ENCODE measurements around the gene CASP7. TPM values are rescaled to one million over a fixed set of nuclear protein-coding genes. Genes with fewer than 3 reads are reported as not detected.

The CASP7 gene
- total and polyA plus RNA-seq, 2 of the 8 experiments (the other 6 are each of a cell fraction or from before 2014, with no cell fraction given): 2.3 to 4.1 TPM

DNA sequence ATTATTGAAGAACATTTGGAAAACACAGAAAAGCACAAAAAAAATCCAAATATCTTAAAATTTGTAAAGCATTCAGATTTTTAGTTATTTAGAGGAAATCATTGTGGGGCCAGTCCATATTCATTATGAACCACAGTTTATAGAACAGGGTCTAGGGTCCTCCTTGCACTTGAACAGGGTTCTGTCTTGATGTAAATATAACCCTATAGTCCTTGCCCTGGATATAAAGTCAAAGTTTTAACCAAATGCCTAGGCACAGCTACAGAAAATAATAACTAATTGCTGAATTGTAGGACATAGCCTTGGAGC is 25.6 kb downstream of the CASP7 start:
- Histone ChIP-seq H4K20me1 (replicated peaks in 1 of 2; ENCODE audit: control insufficient read depth in 1 of 2, insufficient read depth in 2 of 2, low read length in 2 of 2) (no peaks in the 10 kb centered on the region), H4K5ac (ENCODE audit: insufficient read length, low read depth, low read length) (no peak overlapping the region), H3K4me2 (ENCODE audit: insufficient read depth in 1 of 2, low read depth in 2 of 2, low read length in 2 of 2) (no peak overlapping the region), H4K91ac (replicated peaks; ENCODE audit: insufficient read length, low read length) (no peak overlapping the region), H2BK12ac (ENCODE audit: low read depth, low read length) (no peak overlapping the region), H3K14ac (ENCODE audit: insufficient read length) (no peak overlapping the region), H3K4ac (replicated peaks; ENCODE audit: insufficient read length, low read depth, low read length) (no peak overlapping the region), H3K27ac (ENCODE audit: low read depth, low read length) (no peak overlapping the region), H3K4me1 (replicated peaks in 1 of 4; ENCODE audit: control insufficient read depth in 3 of 4, insufficient read depth in 4 of 4, low read length in 3 of 4) (peaks cover 0 to 8% (median 5%) of the 10 kb centered on the region in 4 experiments; a peak in 4 of 7 replicates), H3K56ac (replicated peaks; ENCODE audit: insufficient read length, low read depth, low read length) (no peak overlapping the region), H3K23me2 (ENCODE audit: low read depth, low read length) (no peaks in the 10 kb centered on the region), H3K9ac (replicated peaks in 1 of 4; ENCODE audit: extremely low read depth in 1 of 4, low read depth in 3 of 4, low read length in 3 of 4) (no peak overlapping the region), H2AK5ac (ENCODE audit: low read depth, low read length) (no peak overlapping the region), H3K9me3 (ENCODE audit: insufficient read depth in 2 of 2, low read depth in 1 of 2, low read length in 1 of 2) (no peaks in the 10 kb centered on the region), H3K27me3 (replicated peaks in 1 of 4; ENCODE audit: control insufficient read depth in 3 of 4, extremely low read depth in 1 of 4, insufficient read depth in 3 of 4, low read length in 3 of 4) (no peaks in the 10 kb centered on the region), H4K8ac (ENCODE audit: extremely low read depth, insufficient read depth, low read length) (no peak overlapping the region), H2BK15ac (ENCODE audit: low read length) (no peak overlapping the region), H2BK120ac (replicated peaks; ENCODE audit: low read depth, low read length) (no peak overlapping the region), H3K79me1 (ENCODE audit: low read depth, low read length) (no peaks in the 10 kb centered on the region), H2BK5ac (ENCODE audit: low read depth, low read length) (no peak overlapping the region), H3K4me3 (ENCODE audit: extremely low read depth in 1 of 4, insufficient read depth in 2 of 4, low read depth in 3 of 4, low read length in 4 of 4) (no peak overlapping the region), H3K18ac (ENCODE audit: extremely low read depth, low read length) (no peak overlapping the region), H3K23ac (ENCODE audit: insufficient read length) (no peak overlapping the region), H3K79me2 (ENCODE audit: control insufficient read depth in 1 of 2, insufficient read depth in 2 of 2, low read length in 2 of 2) (no peaks in the 10 kb centered on the region), H3K36me3 (ENCODE audit: control insufficient read depth in 2 of 4, insufficient read depth in 4 of 4, low read length in 3 of 4) (no peaks in the 10 kb centered on the region), H2AFZ (ENCODE audit: low read length) (no peak overlapping the region), H2BK20ac (ENCODE audit: low read length) (no peak overlapping the region)
- DNase-seq (ENCODE audit: low read depth in 1 of 2, low spot score in 2 of 2) (no peak), FAIRE-seq (no peak)
- ChIA-PET POLR2A (ENCODE audit: partially characterized antibody) (interaction anchor here (0.5 kb wide), 1 partner anchor 147 kb away, joined by 3 read pairs; no protein-coding TSS in a partner anchor), CTCF (ENCODE audit: partially characterized antibody) (interaction anchor here (0.6 to 4.4 kb wide), 27 partner anchors 9 to 597 kb away, joined by 3 to 29 read pairs (median 3); partner anchors contain the start of gene CASP7)
- no peak for TF ChIP-seq CTBP2 (IDR thresholded peaks at IDR 0.05; ENCODE audit: borderline replicate concordance, insufficient read depth, insufficient read length, low read length)
- TF ChIP-seq SRF (IDR thresholded peaks at IDR 0.05; ENCODE audit: low read depth, low read length): no peak
- TF ChIP-seq BACH1 (IDR thresholded peaks at IDR 0.05; ENCODE audit: low read length): no peak
- no peak for TF ChIP-seq BCL11A (IDR thresholded peaks at IDR 0.05; ENCODE audit: low read depth in 2 of 2, low read length in 2 of 2)
- TF ChIP-seq, protein P1, sequence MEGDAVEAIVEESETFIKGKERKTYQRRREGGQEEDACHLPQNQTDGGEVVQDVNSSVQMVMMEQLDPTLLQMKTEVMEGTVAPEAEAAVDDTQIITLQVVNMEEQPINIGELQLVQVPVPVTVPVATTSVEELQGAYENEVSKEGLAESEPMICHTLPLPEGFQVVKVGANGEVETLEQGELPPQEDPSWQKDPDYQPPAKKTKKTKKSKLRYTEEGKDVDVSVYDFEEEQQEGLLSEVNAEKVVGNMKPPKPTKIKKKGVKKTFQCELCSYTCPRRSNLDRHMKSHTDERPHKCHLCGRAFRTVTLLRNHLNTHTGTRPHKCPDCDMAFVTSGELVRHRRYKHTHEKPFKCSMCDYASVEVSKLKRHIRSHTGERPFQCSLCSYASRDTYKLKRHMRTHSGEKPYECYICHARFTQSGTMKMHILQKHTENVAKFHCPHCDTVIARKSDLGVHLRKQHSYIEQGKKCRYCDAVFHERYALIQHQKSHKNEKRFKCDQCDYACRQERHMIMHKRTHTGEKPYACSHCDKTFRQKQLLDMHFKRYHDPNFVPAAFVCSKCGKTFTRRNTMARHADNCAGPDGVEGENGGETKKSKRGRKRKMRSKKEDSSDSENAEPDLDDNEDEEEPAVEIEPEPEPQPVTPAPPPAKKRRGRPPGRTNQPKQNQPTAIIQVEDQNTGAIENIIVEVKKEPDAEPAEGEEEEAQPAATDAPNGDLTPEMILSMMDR (IDR thresholded peaks at IDR 0.05; ENCODE audit: control extremely low read depth in 1 of 3, insufficient read depth in 1 of 3, low read depth in 1 of 3, low read length in 3 of 3): no peak
- TF ChIP-seq, protein P2, sequence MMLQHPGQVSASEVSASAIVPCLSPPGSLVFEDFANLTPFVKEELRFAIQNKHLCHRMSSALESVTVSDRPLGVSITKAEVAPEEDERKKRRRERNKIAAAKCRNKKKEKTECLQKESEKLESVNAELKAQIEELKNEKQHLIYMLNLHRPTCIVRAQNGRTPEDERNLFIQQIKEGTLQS (IDR thresholded peaks at IDR 0.05; ENCODE audit: insufficient read depth, low read depth, low read length): no peak
- no peak for TF ChIP-seq ZNF274 (IDR thresholded peaks at IDR 0.05; ENCODE audit: borderline replicate concordance, extremely low read depth, low read length)
- TF ChIP-seq RXRA (IDR thresholded peaks at IDR 0.05; ENCODE audit: insufficient read depth, low read depth, low read length): no peak
